ENCODE results near the gene F3. TPM values are rescaled to one million over a fixed set of nuclear protein-coding genes. Genes with fewer than 3 reads are reported as not detected.

Gene F3
- total RNA-seq, 2 experiments from 2014 or later = not detected

DNA sequence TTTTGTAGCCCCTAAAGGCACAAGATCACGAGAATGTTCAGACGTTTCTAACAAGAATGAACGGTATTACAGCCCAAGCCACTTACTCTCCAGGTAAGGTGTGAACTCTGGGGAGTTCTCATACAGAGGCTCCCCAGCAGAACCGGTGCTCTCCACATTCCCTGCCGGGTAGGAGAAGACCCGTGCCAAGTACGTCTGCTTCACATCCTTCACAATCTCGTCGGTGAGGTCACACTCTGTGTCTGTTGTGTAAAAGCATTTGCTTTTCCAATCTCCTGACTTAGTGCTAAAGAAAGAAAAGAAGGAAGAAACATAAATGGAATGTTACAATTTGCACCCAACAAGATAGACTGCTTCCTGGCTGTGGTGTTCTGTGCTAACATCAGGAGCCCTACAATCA is 5.7 kb downstream of the F3 start:
- DNase-seq (no peak), ATAC-seq (ENCODE audit: poor library complexity) (no peak)
- TF ChIP-seq, protein P1, sequence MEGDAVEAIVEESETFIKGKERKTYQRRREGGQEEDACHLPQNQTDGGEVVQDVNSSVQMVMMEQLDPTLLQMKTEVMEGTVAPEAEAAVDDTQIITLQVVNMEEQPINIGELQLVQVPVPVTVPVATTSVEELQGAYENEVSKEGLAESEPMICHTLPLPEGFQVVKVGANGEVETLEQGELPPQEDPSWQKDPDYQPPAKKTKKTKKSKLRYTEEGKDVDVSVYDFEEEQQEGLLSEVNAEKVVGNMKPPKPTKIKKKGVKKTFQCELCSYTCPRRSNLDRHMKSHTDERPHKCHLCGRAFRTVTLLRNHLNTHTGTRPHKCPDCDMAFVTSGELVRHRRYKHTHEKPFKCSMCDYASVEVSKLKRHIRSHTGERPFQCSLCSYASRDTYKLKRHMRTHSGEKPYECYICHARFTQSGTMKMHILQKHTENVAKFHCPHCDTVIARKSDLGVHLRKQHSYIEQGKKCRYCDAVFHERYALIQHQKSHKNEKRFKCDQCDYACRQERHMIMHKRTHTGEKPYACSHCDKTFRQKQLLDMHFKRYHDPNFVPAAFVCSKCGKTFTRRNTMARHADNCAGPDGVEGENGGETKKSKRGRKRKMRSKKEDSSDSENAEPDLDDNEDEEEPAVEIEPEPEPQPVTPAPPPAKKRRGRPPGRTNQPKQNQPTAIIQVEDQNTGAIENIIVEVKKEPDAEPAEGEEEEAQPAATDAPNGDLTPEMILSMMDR (IDR thresholded peaks at IDR 0.05) = no peak
- Mint-ChIP-seq H3K4me1 (ENCODE audit: low read depth) (peaks cover 2% of the 10 kb centered on the region), H3K27ac (no peak overlapping the region), H3K4me3 (no peak overlapping the region), H3K9me3 (no peaks in the 10 kb centered on the region), H3K36me3 (ENCODE audit: low read depth) (no peaks in the 10 kb centered on the region), H3K27me3 (peaks cover 52% of the 10 kb centered on the region)
- intact Hi-C loops (cut with DNase I, micrococcal nuclease) = no loop called here
- CTCF ChIA-PET = no interaction called here
- no peak overlapping the region for H3K27ac ChIP-seq (ENCODE audit: low read depth in 1 of 2, low read length in 2 of 2)
- H3K27me3 ChIP-seq (ENCODE audit: control insufficient read depth in 1 of 2, insufficient read depth in 2 of 2, low read length in 2 of 2) = peaks cover 21 to 41% of the 10 kb centered on the region in 2 experiments
- no peak overlapping the region for H3K4me3 ChIP-seq (ENCODE audit: low read length)
- H3K36me3 ChIP-seq (ENCODE audit: insufficient read depth, low read length) = no peaks in the 10 kb centered on the region
- POLR2A ChIA-PET = no interaction called here
- no peaks in the 10 kb centered on the region for H3K9me3 ChIP-seq (ENCODE audit: control insufficient read depth in 1 of 2, insufficient read depth in 1 of 2, low read length in 2 of 2)
- no peaks in the 10 kb centered on the region for H3K4me1 ChIP-seq (ENCODE audit: insufficient read depth, low read length)

DNA sequence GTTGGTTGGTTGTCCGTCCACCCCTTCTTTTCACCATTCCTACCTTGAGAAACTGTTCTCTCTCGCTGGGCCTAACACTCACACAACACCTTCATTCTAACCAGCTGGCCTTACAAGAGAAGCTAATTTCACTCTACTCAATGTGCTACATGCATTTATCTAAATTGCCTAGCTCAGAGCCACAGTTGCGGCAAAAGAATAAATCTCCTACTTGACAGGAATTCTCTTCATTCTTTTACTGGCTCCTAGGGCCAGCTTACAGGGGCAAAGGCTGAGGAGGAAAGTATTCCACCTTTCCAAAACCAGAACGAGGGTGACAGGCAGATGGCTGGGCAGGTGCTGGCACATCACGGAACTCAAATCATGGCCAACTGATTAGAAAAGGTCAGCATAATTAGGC is 6.5 kb downstream of the F3 start:
- H3K4me3 ChIP-seq (ENCODE audit: low read length) = no peak overlapping the region
- Mint-ChIP-seq H3K4me1 (ENCODE audit: low read depth) (no peaks in the 10 kb centered on the region), H3K27ac (no peak overlapping the region), H3K36me3 (ENCODE audit: low read depth) (no peaks in the 10 kb centered on the region), H3K4me3 (no peak overlapping the region), H3K27me3 (peaks cover 44% of the 10 kb centered on the region), H3K9me3 (no peaks in the 10 kb centered on the region)
- POLR2A ChIA-PET = no interaction called here
- H3K27me3 ChIP-seq (ENCODE audit: control insufficient read depth in 1 of 2, insufficient read depth in 2 of 2, low read length in 2 of 2) = peaks cover 15 to 33% of the 10 kb centered on the region in 2 experiments
- DNase-seq (no peak), ATAC-seq (ENCODE audit: poor library complexity) (no peak)
- no peaks in the 10 kb centered on the region for H3K4me1 ChIP-seq (ENCODE audit: insufficient read depth, low read length)
- TF ChIP-seq, protein P1 (IDR thresholded peaks at IDR 0.05) = no peak
- CTCF ChIA-PET = no interaction called here
- H3K9me3 ChIP-seq (ENCODE audit: control insufficient read depth in 1 of 2, insufficient read depth in 1 of 2, low read length in 2 of 2) = no peaks in the 10 kb centered on the region
- no peak overlapping the region for H3K27ac ChIP-seq (ENCODE audit: low read depth in 1 of 2, low read length in 2 of 2)
- no peaks in the 10 kb centered on the region for H3K36me3 ChIP-seq (ENCODE audit: insufficient read depth, low read length)
- intact Hi-C loops (cut with DNase I, micrococcal nuclease) = no loop called here

DNA sequence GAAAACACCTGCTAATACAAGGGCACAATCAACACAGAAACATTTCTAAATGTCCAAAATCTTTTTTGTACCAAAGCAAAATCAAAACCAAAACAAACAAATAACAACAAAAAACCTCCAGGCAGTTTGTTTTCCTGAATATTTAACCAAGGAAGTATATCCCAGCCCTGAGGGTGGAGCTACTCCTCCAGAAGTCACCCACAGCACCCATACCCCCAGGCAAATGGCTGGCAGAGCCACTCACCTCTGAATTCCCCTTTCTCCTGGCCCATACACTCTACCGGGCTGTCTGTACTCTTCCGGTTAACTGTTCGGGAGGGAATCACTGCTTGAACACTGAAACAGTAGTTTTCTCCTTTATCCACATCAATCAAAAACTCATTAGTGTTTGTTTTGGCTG is 9.5 kb downstream of the F3 start:
- TF ChIP-seq, protein P1 (IDR thresholded peaks at IDR 0.05) = no peak
- no peaks in the 10 kb centered on the region for H3K4me1 Mint-ChIP-seq (ENCODE audit: low read depth)
- DNase-seq (no peak), ATAC-seq (ENCODE audit: poor library complexity) (no peak)
- H3K9me3 ChIP-seq (ENCODE audit: control insufficient read depth in 1 of 2, insufficient read depth in 1 of 2, low read length in 2 of 2) = no peaks in the 10 kb centered on the region
- H3K27me3 ChIP-seq (ENCODE audit: control insufficient read depth in 1 of 2, insufficient read depth in 2 of 2, low read length in 2 of 2) = peaks cover 3 to 9% of the 10 kb centered on the region in 2 experiments
- no peak overlapping the region for H3K4me3 Mint-ChIP-seq
- H3K27ac ChIP-seq (ENCODE audit: low read depth in 1 of 2, low read length in 2 of 2) = no peak overlapping the region
- intact Hi-C loops (cut with DNase I, micrococcal nuclease) = no loop called here
- no peaks in the 10 kb centered on the region for H3K4me1 ChIP-seq (ENCODE audit: insufficient read depth, low read length)
- no peak overlapping the region for H3K27ac Mint-ChIP-seq
- H3K36me3 Mint-ChIP-seq (ENCODE audit: low read depth) = no peaks in the 10 kb centered on the region
- POLR2A ChIA-PET = no interaction called here
- H3K9me3 Mint-ChIP-seq = no peaks in the 10 kb centered on the region
- H3K36me3 ChIP-seq (ENCODE audit: insufficient read depth, low read length) = no peaks in the 10 kb centered on the region
- H3K27me3 Mint-ChIP-seq = peaks cover 22% of the 10 kb centered on the region
- CTCF ChIA-PET = no interaction called here
- no peak overlapping the region for H3K4me3 ChIP-seq (ENCODE audit: low read length)

All from CD4-positive, alpha-beta T cell (primary cell).